Ascending aorta (tissue), 2 donors: ENCODE measurements around the gene MCTP2. TPM values are rescaled to one million over a fixed set of nuclear protein-coding genes. Genes with fewer than 3 reads are reported as not detected.

Source experiments
- DNase-seq, 2 donors: peaks; one replicate each; pipeline ENCODE4 v3.0.0-alpha.2; 2019; ENCODE audit warnings: low spot score in 2 of 2
- H3K27ac ChIP-seq, 2 donors: fragments of 200-600 bp; sonication (generic); one replicate each; pipeline ENCODE4 v1.5.1; 2016 to 2017; ENCODE audit warnings: mild to moderate bottlenecking in 1 of 2
- H3K27me3 ChIP-seq: fragments of 200-600 bp; sonication (generic); one replicate; pipeline ENCODE4 v1.5.1; 2017
- H3K36me3 ChIP-seq, 2 donors: fragments of 200-600 bp; sonication (generic); one replicate each; pipeline ENCODE4 v1.5.1; 2016
- H3K4me1 ChIP-seq, 2 donors: fragments of 200-600 bp; sonication (generic); one replicate each; pipeline ENCODE4 v1.5.1; 2016 to 2017; ENCODE audit warnings: mild to moderate bottlenecking in 1 of 2
- H3K4me3 ChIP-seq, 2 donors: fragments of 200-600 bp; sonication (generic); one replicate each; pipeline ENCODE4 v1.5.1; 2016 to 2017; ENCODE audit warnings: mild to moderate bottlenecking in 1 of 2
- H3K9me3 ChIP-seq, 2 donors: fragments of 200-600 bp; sonication (generic); one replicate each; pipeline ENCODE4 v1.5.1; 2016
- CTCF ChIP-seq, 3 experiments: fragments of 200-600 bp in 2 of 3; fragments of 450-650 bp in 1 of 3; sonication (generic) in 2 of 3; IDR thresholded peaks; one replicate each; pipeline ENCODE4 v1.5.1; 2016 to 2019; ENCODE audit warnings: antibody characterized with exemption in 3 of 3, mild to moderate bottlenecking in 1 of 3, moderate library complexity in 1 of 3
- intact Hi-C: fragments of 100-400 bp; cut with DNase I; formaldehyde crosslinking; loops from one replicate; pipeline ENCODE4 v1.15.1; 2023
- total RNA-seq: library from RNA; depleted of rRNA; stranded (reverse); fragments of >200 nt; gene quantifications from one replicate; pipeline ENCODE4 v1.1.0, GENCODE V29; 2016

MCTP2 gene
- total RNA-seq = 25.5 TPM

- H3K36me3 ChIP-seq = no peaks in the 10 kb centered on the region
- intact Hi-C loops = no loop called here
- no peaks in the 10 kb centered on the region for H3K27me3 ChIP-seq
- no peak for TF ChIP-seq CTCF (IDR thresholded peaks at IDR 0.05)
- peak within 1 kb of the TSS; percentile 40 for H3K27ac ChIP-seq
- H3K4me1 ChIP-seq = no peaks in the 10 kb centered on the region
- peak within 1 kb of the TSS; percentile 67 to 76 for H3K4me3 ChIP-seq
- DNase-seq = peak; percentile 34 to 85
- no peaks in the 10 kb centered on the region for H3K9me3 ChIP-seq
These were observed at the start of gene MCTP2 for GRCh38 chr15:94230883-94231722. Gene MCTP2, plus strand, starts transcription at chr15:94231561. Its CDS starts 66,705 bp downstream, at chr15:94298266.

DNA sequence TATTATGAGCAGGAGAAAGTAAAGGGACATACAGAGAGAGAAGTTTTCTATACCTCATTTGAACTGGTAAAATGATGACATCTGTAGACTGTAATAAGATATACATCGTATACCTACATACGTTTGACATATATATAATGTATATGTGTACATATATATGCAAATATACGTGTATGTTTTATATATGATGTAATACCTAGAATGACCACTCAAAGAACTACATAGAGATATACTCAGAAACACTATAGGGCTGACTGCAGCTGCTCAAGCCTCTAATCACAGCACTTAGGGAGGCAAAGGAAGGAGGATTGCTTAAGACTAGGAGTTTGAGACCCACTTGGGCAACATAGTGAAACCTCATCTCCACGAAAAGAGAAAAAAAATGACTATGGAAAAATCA is 48.5 kb upstream of the MCTP2 start:
- H3K9me3 ChIP-seq = no peaks in the 10 kb centered on the region
- H3K36me3 ChIP-seq = no peaks in the 10 kb centered on the region
- DNase-seq = no peak
- H3K27me3 ChIP-seq = no peaks in the 10 kb centered on the region
- intact Hi-C loops = no loop called here
- no peak overlapping the region for H3K27ac ChIP-seq
- no peaks in the 10 kb centered on the region for H3K4me1 ChIP-seq
- no peak overlapping the region for H3K4me3 ChIP-seq
- TF ChIP-seq CTCF (IDR thresholded peaks at IDR 0.05) = no peak

DNA sequence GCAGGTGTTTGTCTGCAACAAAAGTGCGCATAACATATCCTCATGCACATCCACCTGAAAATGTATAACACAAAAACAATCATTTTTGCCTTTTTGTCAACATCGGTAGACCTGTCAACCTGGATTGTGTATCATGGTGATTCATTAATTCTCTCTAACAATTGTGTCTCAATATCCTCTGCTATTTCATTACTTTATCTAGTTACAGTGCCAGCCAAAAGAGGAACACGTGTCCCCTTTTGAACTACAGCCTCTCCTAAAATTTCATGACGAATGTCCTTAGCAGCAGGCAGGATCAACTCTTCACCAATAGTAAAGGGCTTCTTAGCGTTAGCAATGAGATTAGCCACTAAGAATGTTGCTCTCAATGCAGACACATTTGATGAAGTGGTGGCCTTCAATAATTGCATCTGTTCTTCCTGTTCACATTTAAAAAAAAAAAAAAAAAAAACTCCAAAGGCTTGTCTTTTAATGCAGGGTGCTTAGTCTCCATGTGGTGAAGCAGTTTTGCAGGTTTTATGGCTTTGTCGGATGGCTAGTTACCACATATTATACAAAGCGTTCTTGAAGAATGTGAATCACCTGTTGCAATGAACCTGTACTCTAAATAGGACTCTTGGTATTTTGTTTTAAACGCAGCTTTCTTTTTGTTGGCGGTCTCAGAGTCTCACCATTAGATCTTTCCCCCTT is 45.7 kb upstream of the MCTP2 start:
- H3K36me3 ChIP-seq = no peaks in the 10 kb centered on the region
- no peaks in the 10 kb centered on the region for H3K4me1 ChIP-seq
- H3K27me3 ChIP-seq = no peaks in the 10 kb centered on the region
- no peak for DNase-seq
- TF ChIP-seq CTCF (IDR thresholded peaks at IDR 0.05) = no peak
- H3K4me3 ChIP-seq = no peak overlapping the region
- intact Hi-C loops = no loop called here
- no peak overlapping the region for H3K27ac ChIP-seq
- no peaks in the 10 kb centered on the region for H3K9me3 ChIP-seq

GRCh38 chr15:94186770-94187331 is 44.5 kb upstream of the MCTP2 start:
- Histone ChIP-seq H3K9me3 (no peaks in the 10 kb centered on the region), H3K36me3 (no peaks in the 10 kb centered on the region), H3K4me3 (no peak overlapping the region), H3K4me1 (no peaks in the 10 kb centered on the region), H3K27ac (no peak overlapping the region), H3K27me3 (no peaks in the 10 kb centered on the region)
- intact Hi-C loops = no loop called here
- no peak for TF ChIP-seq CTCF (IDR thresholded peaks at IDR 0.05)
- DNase-seq = no peak

- no peaks in the 10 kb centered on the region for H3K4me1 ChIP-seq
- no peak overlapping the region for H3K27ac ChIP-seq
- no peak overlapping the region for H3K4me3 ChIP-seq
- intact Hi-C loops = no loop called here
- DNase-seq = no peak
- no peak for TF ChIP-seq CTCF (IDR thresholded peaks at IDR 0.05)
- no peaks in the 10 kb centered on the region for H3K27me3 ChIP-seq
- H3K9me3 ChIP-seq = no peaks in the 10 kb centered on the region
- no peaks in the 10 kb centered on the region for H3K36me3 ChIP-seq
These were observed 37.5 kb upstream of the MCTP2 start for GRCh38 chr15:94193906-94194305.
